ENCODE measurements around the gene HOXA3.

Gene HOXA3

DNA sequence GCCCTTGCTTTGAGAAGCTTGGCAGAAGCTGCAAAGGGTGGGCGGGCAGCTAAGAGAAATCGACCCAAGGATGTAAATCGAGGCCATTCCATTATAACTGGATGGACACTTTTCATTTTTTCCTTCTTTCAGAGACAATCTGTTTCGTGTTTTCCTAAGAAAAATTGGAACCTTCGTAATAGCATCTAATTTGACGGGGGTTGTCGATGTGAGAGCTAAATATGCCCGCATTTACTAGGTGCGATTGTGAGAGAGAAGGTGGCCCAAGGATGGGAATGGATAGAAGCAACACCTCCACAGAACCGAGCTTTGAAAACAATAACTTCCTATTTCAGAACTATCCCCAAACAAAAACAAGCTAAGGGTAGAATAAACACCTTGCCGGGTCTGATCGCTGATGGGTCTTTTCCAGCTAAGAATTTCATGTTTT is 21.0 kb downstream of the HOXA3 start:
- no peak for DNase-seq (ENCODE audit: extremely low read depth in 1 of 2, low read depth in 1 of 2)

DNA sequence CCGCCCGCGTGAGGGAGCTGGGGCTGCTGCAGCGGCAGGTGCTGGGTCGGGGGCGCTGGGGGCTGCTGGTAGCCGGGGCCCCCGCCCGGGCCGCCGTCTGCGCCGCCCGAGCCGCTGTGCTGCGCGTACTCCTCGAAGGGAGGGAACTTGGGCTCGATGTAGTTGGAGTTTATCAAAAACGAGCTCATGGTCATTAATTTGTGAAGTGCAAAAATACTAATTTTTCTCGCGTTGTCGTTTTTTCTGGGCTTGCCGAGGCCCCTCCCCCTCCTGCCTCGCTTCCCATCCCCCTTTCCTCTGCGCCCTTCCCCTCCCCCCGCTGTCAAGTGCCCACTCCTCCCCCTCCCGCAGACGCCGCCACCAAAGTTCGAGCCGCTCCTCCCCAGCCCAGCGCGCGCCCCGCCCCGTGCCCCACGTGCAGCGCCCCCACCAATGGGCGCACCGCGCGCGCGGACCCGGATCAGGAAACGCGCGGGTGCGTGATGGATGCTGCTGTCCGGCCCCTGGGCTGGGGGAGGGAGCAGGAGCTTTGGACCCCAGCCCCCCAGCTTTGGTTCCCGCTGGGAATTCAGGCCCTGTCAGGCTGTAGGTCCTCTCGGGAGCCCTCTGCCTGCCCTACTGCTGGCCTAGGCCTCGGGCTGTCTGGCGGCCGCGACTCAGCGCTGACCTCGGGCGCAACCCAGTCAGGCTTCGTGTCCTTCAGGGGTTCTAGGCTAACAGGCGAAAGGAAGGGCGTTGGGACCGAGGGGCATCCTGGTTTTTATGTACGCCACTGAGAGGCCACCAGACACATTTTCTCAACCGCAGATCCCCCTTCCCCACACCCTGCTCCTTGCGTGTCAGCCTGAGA is 21.6 kb downstream of the HOXA3 start, which contains the start of gene HOXA4:
Gene HOXA4 (minus strand): TSS at position 218 of the 850 bp plus-strand sequence. CDS start 24 bp downstream, at position 194.
- DNase-seq (ENCODE audit: extremely low read depth in 1 of 2, low read depth in 1 of 2) = peak; percentile 40 to 48

DNA sequence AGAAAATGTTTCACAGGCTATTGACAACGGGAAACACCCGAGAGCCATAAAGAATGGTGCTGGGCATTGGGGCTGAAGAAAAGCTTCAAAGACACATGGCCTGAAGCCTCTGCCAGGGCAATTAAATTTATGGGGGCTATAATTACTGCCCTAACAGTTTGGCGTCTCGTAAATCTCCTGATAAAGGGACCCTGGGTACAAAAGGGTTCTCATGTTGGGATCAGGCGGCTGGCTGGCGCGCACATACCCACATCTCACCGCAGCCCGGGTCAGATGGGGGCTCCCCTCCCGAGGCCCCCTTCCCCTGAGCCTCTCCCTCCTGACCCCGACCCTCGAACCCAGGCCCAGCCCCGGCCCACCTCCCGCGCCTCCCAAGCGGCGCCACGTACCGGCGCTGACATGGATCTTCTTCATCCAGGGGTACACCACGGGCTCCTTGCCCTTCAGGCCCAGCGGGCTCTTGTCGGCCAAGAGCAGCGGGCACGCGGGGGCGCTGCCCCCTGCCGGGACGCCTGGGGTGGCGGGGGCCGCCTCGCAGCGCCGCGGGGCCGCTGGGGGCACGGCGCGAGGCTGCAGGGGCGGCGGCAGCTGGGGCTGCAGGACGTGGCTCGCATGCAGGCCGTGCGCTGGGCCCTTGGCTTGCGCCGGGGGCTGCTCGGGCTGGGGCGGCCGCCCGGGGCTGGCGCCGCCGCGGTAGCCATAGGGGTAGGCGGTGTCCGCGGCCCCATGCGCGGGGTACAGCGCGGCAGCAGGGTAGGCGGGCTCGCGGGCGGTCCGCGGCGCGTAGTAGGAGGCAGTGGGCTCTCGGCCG is 22.4 kb downstream of the HOXA3 start:
- DNase-seq (ENCODE audit: extremely low read depth in 1 of 2, low read depth in 1 of 2) = no peak

DNA sequence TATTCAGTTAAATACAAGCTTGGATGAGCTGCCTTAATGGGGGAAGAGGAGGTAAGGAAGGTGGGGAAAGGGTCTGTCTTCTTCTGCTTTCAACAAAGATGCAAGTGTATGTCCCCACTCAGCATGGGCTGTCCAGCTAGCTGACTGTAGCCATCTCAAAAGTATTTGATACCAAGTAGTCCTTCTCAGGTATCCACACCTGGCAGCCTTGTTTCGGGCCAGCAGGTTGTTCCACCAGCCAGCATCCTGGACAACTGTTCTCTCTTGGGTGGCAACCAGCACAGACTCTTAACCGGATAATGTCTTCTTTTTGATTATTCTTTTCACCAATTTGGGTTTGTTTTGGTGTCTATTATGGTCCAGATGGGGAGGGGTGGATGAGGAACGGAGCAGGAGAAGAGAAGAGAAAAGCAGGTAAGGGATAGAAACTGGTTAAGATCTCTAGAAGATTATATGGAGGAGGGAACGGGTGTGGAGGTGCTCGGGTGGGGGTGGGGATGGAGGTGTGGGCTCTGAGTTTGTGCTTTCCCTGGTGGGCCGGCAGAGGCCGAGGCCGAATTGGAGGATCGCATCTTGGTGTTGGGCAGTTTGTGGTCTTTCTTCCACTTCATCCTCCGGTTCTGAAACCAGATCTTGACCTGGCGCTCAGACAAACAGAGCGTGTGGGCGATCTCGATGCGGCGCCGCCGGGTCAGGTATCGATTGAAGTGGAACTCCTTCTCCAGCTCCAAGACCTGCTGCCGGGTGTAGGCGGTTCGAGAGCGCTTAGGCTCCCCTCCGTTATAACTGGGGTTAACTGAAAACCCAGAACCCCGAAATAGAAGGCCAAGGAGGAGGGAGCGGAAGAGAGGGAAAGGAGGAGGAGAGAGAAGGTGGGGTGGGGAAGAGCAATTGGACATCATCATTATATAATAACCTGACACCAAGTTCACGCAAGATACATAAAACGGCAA is 23.3 kb downstream of the HOXA3 start:
- no peak for DNase-seq (ENCODE audit: extremely low read depth in 1 of 2, low read depth in 1 of 2)

DNA sequence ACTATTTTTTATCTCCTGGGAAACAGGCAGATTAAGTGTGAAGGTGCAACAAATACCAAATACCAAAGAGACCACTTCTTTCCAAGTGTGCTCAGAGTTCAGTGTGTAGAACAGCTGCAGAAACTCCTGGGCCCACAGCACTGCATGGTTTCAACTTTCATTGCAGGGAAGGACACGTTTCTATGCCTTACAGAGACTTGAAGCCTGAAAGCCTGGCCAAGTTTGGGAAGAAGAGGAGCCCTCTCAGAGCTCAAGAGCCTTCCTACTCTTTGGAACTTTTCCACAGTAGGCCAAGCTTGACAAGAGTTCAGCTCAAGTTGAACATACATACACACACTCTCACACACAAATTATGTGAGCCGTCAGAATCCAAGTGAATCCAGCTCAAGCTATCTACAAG is 24.3 kb downstream of the HOXA3 start:
- no peak for DNase-seq (ENCODE audit: extremely low read depth in 1 of 2, low read depth in 1 of 2)

DNA sequence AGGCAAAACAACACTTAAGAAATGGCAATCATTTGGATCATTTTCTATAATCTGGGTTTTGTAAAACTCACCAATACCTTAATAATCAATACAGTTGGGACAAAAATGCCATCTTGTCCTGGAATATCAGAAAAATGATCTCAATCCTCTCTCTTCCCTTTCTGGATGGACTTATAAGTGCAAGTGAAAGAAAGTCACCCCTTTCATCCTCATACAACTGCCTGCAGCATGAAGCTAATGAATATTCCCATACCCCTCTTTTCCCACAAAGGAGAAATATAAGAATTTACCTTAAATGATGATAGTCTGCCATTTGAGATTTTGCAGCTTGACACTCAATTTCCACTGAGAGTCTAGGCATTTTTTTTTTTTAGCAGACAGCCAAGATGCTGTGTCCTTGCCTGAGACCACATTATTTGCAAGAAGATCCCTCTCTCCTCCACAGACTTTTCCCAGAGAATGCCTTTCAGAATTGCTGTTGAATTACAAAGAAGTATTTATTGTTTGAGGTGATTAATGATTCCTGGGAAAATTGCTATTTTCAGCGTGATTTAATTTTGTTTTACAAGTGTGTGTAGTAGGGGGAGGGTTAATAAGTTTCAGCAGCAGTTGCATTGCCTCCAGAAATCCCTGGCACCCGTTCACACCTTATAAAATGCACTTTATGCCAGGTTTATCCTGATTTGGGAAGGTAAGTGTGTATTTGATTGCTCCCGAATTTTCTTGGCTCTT is 25.6 kb downstream of the HOXA3 start:
- DNase-seq (ENCODE audit: extremely low read depth in 1 of 2, low read depth in 1 of 2) = no peak

DNA sequence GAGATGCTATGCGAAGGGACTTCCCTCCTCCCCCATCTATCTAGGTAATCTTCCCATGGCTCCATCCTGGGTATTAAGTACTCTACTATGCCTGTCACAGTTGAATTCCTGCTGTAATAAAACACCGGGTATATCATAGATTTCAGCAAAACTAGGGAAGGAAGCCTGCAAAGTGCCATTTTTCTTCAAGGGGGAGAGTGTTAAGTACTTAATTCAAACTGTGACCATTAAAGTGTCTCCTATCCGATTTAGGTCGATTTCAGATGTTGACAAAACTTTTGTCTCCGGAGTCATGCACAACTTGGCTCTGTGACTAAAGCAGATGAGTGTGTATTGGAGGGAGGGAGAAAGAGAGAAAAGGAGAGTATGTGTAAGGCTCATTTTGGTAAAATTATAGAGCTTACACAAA is 26.4 kb downstream of the HOXA3 start:
- DNase-seq (ENCODE audit: extremely low read depth in 1 of 2, low read depth in 1 of 2) = no peak

DNA sequence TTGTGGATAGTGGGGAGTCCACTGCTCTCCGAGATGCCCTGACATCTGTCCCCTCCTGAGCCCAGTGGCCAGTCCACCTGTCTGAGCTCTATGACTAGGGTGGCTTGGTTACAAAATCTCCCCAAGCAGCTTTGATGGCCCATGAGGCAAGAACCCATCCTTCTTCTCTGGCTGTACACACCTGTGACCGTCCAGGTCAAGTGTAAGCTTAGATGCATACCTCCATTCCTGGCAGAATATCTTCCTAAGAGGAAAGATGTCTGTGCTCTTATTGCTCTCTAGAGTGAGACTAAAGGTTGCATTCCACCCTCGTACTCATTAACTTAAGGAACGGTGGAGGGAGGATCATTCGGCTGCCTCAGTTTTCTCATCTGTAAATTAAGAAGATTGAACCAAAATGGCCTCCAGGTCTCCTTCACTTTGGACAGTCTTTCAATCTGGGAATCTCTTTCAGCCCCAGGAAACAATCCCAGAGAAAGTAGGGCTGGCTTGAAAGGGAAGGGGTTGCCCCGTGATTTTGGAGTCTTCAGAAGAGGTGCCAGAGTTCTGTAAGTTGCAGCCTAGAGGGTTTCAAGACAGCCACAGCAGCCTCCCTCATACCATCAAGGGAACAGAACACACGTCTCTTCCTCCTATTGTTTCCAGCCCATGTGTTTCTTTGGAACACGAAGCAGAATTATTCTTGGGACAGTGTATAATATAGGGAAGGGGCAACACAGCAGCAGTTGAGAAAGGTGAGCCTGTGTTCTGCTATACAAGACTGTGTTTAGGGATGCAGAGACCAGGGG is 27.3 kb downstream of the HOXA3 start:
- no peak for DNase-seq (ENCODE audit: extremely low read depth in 1 of 2, low read depth in 1 of 2)

DNA sequence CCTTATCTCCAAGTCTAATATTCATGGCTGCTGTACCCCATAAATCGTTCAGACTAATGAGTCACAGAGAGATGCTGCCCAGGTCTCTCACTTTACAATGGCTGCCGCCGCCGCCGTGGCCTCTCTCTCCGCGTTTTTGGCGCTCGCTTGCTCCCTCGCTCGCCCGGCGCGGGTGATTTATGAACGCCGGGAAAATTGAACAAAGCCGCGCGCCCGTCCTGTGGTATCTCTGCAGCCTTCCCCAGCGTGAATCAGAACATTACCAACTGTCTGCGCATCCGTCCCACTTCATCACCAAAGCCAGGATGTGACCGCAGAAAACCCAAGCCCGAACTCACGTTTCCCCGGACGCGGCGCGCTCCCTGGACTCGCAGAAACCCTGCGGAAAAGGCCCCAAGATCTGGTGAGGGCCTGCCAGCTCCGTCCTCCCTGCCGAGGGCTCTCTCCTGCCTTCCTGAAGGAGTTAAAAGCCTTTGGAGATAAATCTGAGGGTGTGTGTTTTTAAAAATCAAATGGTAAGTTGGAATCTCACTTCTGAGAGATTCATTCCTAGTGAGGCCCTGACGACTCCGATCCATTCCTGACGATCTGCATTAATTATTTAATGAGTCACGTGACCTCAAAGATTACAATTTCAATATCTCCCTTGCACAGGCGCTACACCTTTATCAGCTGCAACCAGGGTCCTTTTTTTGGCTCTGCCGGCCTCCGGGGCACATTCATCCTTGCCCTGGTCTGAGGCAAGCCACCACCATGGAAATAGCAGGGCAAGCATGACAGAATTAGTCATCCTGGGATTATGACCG is 28.1 kb downstream of the HOXA3 start:
- DNase-seq (ENCODE audit: extremely low read depth in 1 of 2, low read depth in 1 of 2) = no peak

DNA sequence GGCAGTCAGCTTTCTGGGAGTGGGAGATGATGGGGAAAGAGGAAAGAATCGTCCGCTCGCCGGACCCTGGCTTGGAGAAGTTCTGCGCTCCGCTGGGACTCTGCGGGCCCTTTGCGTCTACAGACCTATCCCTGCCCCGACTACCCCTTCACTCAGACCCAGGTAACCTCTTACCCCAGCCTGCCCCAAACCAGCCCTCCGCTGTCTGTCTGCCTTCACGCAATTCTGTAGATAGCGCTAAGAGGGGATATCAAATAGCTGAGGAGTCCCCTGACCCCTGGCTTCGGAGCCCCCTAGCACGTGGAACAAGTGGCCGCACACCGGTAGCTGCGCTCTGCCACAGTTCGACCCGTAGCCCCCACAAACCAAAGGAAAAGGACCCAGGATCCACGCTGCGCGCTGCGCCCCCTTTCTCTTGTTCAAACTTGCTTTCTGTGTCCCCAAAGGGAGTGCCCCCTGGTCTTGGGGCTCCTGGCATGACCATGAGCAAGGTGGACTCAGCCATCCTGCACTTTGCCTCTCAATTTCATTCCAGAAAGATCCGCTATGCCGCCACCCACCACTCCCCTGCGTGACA is 28.8 kb downstream of the HOXA3 start:
- DNase-seq (ENCODE audit: extremely low read depth in 1 of 2, low read depth in 1 of 2) = no peak

DNA sequence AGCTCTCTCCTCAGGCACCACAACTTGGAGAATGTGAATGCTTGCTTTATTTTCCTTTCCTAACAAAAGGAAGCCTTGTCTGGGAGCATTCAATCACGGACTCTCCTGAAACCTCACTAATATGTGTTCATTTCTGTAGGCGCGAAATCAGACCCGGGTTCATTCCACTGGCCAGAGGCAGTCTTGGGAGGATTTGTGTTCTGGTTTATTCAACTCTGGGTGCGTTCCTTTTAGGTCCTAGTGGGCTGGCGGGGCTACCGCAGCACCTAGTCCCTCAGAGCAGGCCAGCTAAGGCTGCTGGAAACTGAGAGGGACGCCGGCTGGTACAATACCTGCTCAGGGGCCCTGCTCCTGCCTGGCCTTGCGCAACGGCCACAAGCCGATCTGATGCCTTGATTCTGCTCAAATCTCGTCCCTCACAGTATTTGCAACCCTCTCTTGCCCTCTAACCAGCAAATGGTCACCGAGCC is 29.3 kb downstream of the HOXA3 start:
- no peak for DNase-seq (ENCODE audit: extremely low read depth in 1 of 2, low read depth in 1 of 2)

DNA sequence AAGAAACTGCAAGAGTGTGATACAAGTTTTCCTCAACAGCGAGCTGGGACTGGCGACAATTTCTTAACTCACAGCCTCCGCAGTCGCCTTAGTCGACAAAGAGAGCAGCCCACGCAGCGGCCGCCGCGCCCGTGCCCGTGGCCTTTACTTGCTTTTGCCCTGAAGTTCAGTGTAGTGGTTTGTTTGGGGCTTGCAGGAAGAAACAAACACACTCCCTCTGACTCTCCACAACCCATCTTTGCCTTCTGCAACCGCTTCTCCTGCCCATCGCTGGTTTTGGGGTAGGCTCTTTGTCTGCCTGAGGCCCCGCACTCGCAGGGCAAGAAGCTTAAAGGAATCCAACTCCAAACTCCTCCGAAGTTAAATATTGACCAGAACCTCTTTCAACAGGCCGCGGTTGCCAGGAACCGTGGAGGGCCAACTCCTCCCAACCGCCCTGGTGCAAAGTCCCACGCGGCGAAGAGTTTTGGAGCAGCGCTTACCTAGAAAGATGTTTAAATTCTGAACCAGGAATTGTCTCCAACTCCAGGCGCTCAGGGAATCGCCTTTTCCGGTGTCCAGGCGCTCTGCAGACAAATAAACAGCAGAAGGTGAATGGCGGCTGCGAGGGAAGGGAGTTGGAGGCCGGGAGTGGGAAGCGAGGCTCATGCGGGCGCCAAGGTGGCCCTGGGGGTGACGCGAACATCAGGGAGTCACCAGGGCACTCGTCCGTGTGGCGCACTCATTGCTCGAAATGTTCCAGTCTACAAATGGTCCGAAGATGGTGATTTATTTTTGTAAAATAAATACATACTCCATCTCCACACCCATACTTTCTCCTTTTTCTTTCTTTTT is 30.1 kb downstream of the HOXA3 start:
- no peak for DNase-seq (ENCODE audit: extremely low read depth in 1 of 2, low read depth in 1 of 2)

DNA sequence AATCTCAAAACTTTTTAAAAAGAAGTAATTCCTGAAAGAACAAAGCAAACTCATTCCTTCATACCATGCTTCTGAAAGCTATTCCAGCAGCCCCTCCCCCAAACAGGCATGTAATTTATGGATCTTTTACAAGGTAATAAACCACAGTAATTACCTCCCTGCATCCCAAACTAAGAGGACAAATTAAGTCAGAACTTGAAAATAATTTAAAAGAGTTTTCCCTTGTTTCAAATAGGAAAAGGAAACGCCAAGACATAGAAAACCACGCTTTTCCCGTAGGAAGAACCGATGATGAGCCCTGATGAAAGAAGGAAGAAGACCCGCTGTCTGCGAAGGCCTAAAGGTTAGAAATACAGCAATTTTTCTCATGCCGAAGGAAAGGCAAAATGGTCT is 30.7 kb downstream of the HOXA3 start:
- no peak for DNase-seq (ENCODE audit: extremely low read depth in 1 of 2, low read depth in 1 of 2)

DNA sequence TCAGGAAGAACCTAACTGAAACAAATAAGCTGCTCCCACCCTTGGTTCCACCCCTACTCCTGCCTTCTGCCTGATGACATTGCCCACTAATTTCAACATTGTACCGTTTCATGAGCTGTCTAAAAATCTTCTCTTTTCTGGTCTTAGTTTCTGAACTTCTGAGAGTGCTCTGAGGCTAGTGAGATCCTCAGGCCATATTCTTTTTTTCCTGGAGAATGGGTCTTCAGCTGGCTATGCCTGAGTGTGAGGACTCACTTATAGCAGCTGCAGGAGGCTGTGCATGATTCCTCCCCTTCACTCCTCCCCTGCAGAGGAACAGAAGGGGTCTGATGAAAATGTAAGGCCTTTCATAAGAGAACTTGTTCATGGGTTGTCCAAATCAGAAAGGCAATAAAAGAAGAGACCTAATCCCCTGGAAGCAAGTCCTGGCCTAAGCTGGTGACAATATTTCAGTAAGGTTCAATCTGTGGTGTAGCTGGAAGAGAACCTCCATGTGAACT is 32.9 kb downstream of the HOXA3 start:
- DNase-seq (ENCODE audit: extremely low read depth in 1 of 2, low read depth in 1 of 2) = no peak

DNA sequence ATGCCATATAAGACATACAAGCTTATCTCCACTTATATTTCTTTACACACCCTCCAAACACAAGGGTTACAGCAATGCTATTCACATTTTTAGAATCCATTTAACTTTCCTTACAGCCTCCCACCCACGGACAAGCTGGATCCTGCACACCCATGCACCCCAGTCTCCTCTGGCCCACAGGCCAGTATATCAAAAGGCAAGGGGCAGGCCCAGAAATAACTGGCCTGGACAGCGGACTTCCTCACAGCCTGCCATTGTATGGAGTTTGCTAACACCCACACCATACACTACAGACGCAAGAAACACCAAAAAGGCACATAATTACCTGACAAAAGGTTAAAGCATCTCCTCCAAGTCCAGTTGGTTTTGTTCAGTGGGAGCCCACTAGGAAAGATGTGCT is 33.8 kb downstream of the HOXA3 start:
- DNase-seq (ENCODE audit: extremely low read depth in 1 of 2, low read depth in 1 of 2) = no peak

DNA sequence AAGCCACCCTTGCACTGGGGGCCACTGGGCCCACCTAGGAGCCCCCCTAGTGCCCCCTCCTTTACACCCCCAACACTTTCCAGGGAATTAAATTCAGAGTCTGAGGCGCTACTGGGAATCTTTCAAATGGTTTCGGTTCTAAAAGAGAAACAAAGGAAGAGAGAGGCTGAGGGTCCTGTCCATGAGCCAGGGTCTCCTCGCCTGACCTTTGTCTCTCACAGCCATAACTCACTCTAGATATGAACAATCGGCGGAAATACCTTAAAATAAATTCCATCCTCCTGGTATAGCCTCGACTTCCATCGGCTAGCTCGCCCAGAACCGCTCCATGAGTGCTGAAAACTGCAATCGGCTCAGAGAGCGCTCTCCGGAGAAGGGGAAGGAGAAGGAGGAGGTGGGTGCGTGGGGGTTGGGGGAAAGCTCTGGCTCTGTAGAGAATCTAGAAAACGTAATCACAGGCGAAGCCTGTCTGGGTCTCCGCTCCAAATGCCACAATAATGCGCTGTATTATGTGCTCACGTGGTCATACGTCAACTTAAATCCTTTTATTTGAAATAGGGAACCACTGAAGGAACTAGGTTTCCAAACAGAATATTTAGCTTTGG is 34.4 kb downstream of the HOXA3 start:
- no peak for DNase-seq (ENCODE audit: extremely low read depth in 1 of 2, low read depth in 1 of 2)
